AG10803 (cell line): ENCODE measurements around the gene ZNF547.
A peak's percentile ranks its signal among the peaks of the same experiment; 100 is the strongest.

ENCODE experiments used
- DNase-seq: peaks from one replicate; pipeline ENCODE4 v3.0.0; 2010; ENCODE audit warnings: low read depth
- H3K4me3 ChIP-seq: 2 replicates; pipeline ENCODE4 v1.5.1; 2011; ENCODE audit warnings: mild to moderate bottlenecking, low read length, control low read depth
- CTCF ChIP-seq: conservative IDR thresholded peaks from 2 replicates; pipeline ENCODE4 v1.5.1; 2011; ENCODE audit warnings: mild to moderate bottlenecking, low read length, control low read depth, inconsistent platforms

Gene ZNF547

DNA sequence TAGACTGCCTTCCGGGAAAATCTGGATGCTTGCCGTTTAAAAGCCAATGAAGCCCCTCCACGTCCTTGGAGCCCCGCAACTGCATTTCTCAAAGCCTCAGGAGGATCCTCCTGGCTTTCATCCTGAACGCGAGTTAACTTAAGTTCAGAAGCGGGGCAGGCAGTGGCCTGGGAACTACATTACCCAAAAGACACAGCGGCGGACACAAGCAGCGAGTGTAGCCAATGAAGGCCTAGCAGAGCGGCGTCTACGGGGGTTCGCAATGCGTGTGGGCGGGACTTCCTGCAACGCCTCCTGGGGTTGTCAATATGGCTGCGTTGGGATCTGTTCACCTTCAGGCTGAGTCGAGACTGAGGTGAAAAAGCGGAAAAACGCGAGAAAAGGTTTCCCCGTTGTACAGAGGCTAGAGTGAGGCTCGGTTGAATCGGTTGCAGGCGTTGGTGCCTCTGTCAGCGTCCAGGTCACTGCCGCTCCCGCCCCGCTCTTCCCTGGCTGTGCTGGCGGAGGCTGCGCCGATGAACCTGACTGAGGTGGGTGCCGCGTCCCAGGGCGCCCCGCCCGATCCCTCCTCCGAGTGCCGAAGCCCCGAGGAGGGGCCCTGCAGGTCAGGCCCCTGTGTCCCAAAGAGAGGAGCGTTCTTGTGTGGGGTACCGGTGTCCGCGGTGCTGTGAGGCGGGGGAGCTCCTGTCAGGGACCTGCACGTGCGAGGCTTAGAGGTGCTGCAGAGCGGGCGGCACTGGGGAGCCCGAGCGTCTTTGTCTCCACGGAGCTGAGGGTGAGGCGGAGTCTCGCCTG is 47.7 kb downstream of the ZNF547 start, which contains the start of gene ZNF17:
ZNF17 (plus strand) TSS at position 285 of the 795 bp plus-strand sequence. CDS start 2,455 bp downstream, outside the sequence.
- peak within 1 kb of the TSS; percentile 94 for H3K4me3 ChIP-seq
- TF ChIP-seq CTCF, result no peak
- DNase-seq, result peak; percentile 90

- TF ChIP-seq CTCF, result no peak
- H3K4me3 ChIP-seq, result no peak overlapping the region
- no peak for DNase-seq
Observed at GRCh38 chr19:57419439-57419838, 56.1 kb downstream of the ZNF547 start.

DNA sequence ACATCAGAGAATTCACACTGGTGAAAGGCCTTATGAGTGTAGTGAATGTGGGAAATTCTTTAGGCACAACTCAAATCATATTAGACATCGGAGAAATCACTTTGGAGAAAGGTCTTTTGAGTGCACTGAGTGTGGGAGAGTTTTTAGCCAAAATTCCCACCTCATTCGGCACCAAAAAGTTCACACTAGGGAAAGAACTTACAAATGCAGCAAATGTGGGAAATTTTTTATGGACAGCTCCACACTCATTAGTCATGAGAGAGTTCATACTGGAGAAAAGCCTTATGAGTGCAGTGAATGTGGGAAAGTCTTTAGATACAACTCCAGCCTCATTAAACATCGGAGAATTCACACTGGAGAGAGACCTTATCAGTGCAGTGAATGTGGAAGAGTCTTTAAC is 57.7 kb downstream of the ZNF547 start:
- H3K4me3 ChIP-seq, result no peak overlapping the region
- no peak for TF ChIP-seq CTCF
- DNase-seq, result no peak
